GM13977 (cell line): ENCODE measurements around the gene PLOD1.

ENCODE experiments used
- DNase-seq: peaks from one replicate; pipeline ENCODE4 v3.0.0; 2012; ENCODE audit warnings: low spot score
- CTCF ChIP-seq: IDR thresholded peaks from 2 replicates; pipeline ENCODE4 v1.5.1; 2012; ENCODE audit warnings: mild to moderate bottlenecking, control low read depth; ENCODE audit not compliant: insufficient read depth; ENCODE audit errors: extremely low read depth, missing control alignments
- in situ Hi-C: fragments of 300-500 bp; cut with MboI; formaldehyde crosslinking; loops from one replicate; pipeline ENCODE4 v1.12.0; 2022; ENCODE audit warnings: low sequenced_read_pairs, low pct_unique_long_range_greater_than_20kb, mixed read lengths, inconsistent platforms; ENCODE audit not compliant: unreplicated experiment

The PLOD1 gene

GRCh38 chr1:11951901-11952300 is 17.4 kb downstream of the PLOD1 start:
- in situ Hi-C loops: no loop called here
- no peak for DNase-seq
- TF ChIP-seq CTCF: no peak

- in situ Hi-C loops: no loop called here
Measured at GRCh38 chr1:11952455-11953109, 18.1 kb downstream of the PLOD1 start.

GRCh38 chr1:11955221-11955620 is 20.7 kb downstream of the PLOD1 start:
- in situ Hi-C loops: no loop called here
- no peak for TF ChIP-seq CTCF
- no peak for DNase-seq

More at GRCh38 chr1:11952455-11953109, 18.1 kb downstream of the PLOD1 start:
- no peak for DNase-seq
- TF ChIP-seq CTCF: no peak

GRCh38 chr1:11957398-11957797 is 22.9 kb downstream of the PLOD1 start:
- in situ Hi-C loops: no loop called here
- no peak for DNase-seq
- no peak for TF ChIP-seq CTCF

GRCh38 chr1:11957897-11958296 is 23.4 kb downstream of the PLOD1 start:
- in situ Hi-C loops: no loop called here
- no peak for DNase-seq
- no peak for TF ChIP-seq CTCF

- in situ Hi-C loops: no loop called here
- no peak for DNase-seq
- no peak for TF ChIP-seq CTCF
Measured at GRCh38 chr1:11960276-11960675, 25.8 kb downstream of the PLOD1 start.
